WI38 (cell line): ENCODE data around the gene RMND5B.

ENCODE experiments used
- H3K4me3 ChIP-seq: 2 replicates; pipeline ENCODE4 v1.5.1; 2011; ENCODE audit warnings: low read depth, mild to moderate bottlenecking, control low read depth, low read length
- CTCF ChIP-seq: IDR thresholded peaks from 2 replicates; pipeline ENCODE4 v1.5.1; 2012; ENCODE audit warnings: low read depth, mild to moderate bottlenecking, control low read depth, low read length

The RMND5B gene

GRCh38 chr5:178141550-178141949 lies 10.7 kb downstream of the RMND5B start:
- TF ChIP-seq CTCF: no peak
- H3K4me3 ChIP-seq: no peak overlapping the region

GRCh38 chr5:178142642-178143041 lies 11.8 kb downstream of the RMND5B start:
- no peak for TF ChIP-seq CTCF
- no peak overlapping the region for H3K4me3 ChIP-seq

DNA sequence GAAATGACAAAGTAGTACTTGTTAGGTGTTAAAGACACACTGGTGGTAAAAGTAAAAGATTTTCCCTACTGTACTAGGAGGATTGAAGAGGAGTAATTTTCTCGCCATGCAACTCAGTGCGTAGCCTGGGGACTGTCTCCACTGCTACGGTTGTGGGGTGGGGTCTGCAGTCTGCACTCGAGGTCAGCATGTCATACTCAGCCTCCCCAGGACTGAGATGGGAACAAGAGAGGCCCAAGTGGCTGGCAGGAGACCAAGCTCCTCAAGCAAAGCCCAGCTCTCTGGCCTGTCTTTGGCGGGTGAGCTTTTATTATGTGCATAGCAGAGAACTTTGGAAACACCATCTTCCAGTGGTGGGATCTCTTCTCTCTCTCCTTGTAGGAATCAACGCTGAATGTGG lies 12.4 kb downstream of the RMND5B start:
- no peak overlapping the region for H3K4me3 ChIP-seq
- no peak for TF ChIP-seq CTCF

DNA sequence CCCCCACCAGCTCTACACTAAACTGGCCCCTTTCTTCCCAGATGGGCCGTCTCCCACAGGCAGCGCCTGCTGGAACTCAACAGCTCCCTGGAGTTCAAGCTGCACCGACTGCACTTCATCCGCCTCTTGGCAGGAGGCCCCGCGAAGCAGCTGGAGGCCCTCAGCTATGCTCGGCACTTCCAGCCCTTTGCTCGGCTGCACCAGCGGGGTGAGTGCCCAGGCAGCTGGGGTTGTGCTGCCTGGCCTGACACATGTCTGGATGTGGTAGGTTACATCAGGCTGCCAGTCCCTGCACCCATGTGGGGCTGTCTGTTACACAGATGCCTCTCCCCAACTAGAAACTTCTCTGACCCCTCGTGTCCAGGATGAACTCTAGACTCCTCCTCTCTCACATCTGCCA lies 13.1 kb downstream of the RMND5B start:
- no peak for TF ChIP-seq CTCF
- H3K4me3 ChIP-seq: no peak overlapping the region

- no peak overlapping the region for H3K4me3 ChIP-seq
- TF ChIP-seq CTCF: peak; percentile 70
Observed at GRCh38 chr5:178145965-178146820, 15.4 kb downstream of the RMND5B start.

- no peak for TF ChIP-seq CTCF
Observed at GRCh38 chr5:178147406-178147805, 16.6 kb downstream of the RMND5B start.

GRCh38 chr5:178149199-178149932 lies 18.6 kb downstream of the RMND5B start:
- TF ChIP-seq CTCF: no peak

More at GRCh38 chr5:178147406-178147805, 16.6 kb downstream of the RMND5B start:
- H3K4me3 ChIP-seq: no peak overlapping the region

More at GRCh38 chr5:178149199-178149932, 18.6 kb downstream of the RMND5B start:
- H3K4me3 ChIP-seq: no peak overlapping the region
